ENCODE results near the gene S100A12.

GRCh38 chr1:153360190-153360589 lies 15.2 kb downstream of the S100A12 start:
- TF ChIP-seq CTCF (conservative IDR thresholded peaks at IDR 0.05) (no peak), ZFX (IDR thresholded peaks at IDR 0.05) (no peak)

Measured in C4-2B (cell line).